Activated CD4-positive, alpha-beta T cell treated with anti-CD3 and anti-CD28 coated beads, Interleukin-2, amount 10 ng/mL, durations not matched to agents 24 days and 14 days (primary cell): ENCODE data around the gene LACTBL1. TPM values are rescaled to one million over a fixed set of nuclear protein-coding genes. Genes with fewer than 3 reads are reported as not detected.

Experiments
- total RNA-seq: library from RNA; stranded (reverse); gene quantifications from 2 replicates; pipeline ENCODE4 v1.2.3, GENCODE V29; 2022

Gene LACTBL1
- total RNA-seq, 1 donor from 2014 or later = not detected

Other genes with a start within 250 kb of the LACTBL1 start
- not detected in 2 replicates for gene TEX46, start 43.0 kb upstream of the LACTBL1 start, total RNA-seq
- 86.6 and 91.2 TPM in 2 replicates for gene KDM1A, start 46.6 kb upstream of the LACTBL1 start, total RNA-seq
- 21.6 and 23.2 TPM in 2 replicates for gene LUZP1, start 196.0 kb upstream of the LACTBL1 start, total RNA-seq
- not detected in 2 replicates for gene HTR1D, start 244.6 kb upstream of the LACTBL1 start, total RNA-seq